Measurements from ENCODE around the gene HNRNPA1. TPM values are rescaled to one million over a fixed set of nuclear protein-coding genes. Genes with fewer than 3 reads are reported as not detected.

The HNRNPA1 gene
- total and polyA plus RNA-seq, 9 of the 15 experiments (the other 6 are each of a cell fraction or from before 2014, with no cell fraction given), result 1,166 to 2,703 (median 1,815) TPM

DNA sequence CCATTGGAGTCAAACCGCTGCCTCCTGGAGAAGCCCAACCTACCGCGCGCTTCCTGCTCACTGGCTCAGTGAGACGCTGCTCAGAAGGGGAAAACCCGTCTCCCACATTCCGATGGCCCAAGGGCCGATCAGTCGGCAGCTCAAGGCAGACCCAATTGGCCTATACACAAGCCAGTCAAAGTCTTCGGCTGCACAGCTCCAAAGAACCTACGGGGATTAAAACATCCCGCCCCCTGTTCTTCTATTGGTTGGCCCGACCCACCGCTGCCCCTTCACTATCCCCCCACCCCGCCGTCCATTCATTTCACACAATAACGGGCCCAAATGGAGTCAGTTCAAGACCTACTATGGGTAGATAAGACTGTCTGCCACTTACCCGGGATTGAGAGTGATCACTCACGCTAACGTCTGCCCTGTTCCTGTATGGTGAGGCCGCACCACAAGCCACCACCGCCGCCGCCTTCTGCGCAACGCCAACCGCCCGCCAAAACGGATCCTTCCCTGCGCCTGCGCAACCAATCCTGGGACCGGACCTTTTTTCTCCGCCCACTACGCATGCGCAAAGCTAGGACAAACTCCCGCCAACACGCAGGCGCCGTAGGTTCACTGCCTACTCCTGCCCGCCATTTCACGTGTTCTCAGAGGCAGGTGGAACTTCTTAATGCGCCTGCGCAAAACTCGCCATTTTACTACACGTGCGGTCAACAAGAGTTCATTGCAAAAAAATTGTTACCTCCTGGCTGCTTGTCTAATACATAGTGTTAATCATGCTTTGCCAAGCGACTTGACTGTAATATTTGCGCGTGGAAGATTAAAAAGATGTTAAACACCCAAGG is 676 bp upstream of the HNRNPA1 start, which contains the start of gene CBX5 (continued):
- TF ChIP-seq POLR3G (IDR thresholded peaks at IDR 0.05; ENCODE audit: extremely low read depth, insufficient read length, insufficient replicate concordance), result no peak
- TF ChIP-seq ZFP36 (IDR thresholded peaks at IDR 0.05; ENCODE audit: low read depth, low read length, partially characterized antibody), result no peak
- TF ChIP-seq MEF2D (tag; conservative IDR thresholded peaks at IDR 0.05; ENCODE audit: low read depth), result no peak
- TF ChIP-seq TRIM28 (IDR thresholded peaks at IDR 0.05), result no peak
- TF ChIP-seq, protein P1, sequence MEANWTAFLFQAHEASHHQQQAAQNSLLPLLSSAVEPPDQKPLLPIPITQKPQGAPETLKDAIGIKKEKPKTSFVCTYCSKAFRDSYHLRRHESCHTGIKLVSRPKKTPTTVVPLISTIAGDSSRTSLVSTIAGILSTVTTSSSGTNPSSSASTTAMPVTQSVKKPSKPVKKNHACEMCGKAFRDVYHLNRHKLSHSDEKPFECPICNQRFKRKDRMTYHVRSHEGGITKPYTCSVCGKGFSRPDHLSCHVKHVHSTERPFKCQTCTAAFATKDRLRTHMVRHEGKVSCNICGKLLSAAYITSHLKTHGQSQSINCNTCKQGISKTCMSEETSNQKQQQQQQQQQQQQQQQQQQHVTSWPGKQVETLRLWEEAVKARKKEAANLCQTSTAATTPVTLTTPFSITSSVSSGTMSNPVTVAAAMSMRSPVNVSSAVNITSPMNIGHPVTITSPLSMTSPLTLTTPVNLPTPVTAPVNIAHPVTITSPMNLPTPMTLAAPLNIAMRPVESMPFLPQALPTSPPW (CRISPR knock-in tag; IDR thresholded peaks at IDR 0.05), result peak; percentile 94
- TF ChIP-seq SRSF1 (IDR thresholded peaks at IDR 0.05; ENCODE audit: low read depth, low read length), result no peak
- TF ChIP-seq, protein P2, sequence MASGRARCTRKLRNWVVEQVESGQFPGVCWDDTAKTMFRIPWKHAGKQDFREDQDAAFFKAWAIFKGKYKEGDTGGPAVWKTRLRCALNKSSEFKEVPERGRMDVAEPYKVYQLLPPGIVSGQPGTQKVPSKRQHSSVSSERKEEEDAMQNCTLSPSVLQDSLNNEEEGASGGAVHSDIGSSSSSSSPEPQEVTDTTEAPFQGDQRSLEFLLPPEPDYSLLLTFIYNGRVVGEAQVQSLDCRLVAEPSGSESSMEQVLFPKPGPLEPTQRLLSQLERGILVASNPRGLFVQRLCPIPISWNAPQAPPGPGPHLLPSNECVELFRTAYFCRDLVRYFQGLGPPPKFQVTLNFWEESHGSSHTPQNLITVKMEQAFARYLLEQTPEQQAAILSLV (tag; IDR thresholded peaks at IDR 0.05), result no peak
- TF ChIP-seq, protein P3, sequence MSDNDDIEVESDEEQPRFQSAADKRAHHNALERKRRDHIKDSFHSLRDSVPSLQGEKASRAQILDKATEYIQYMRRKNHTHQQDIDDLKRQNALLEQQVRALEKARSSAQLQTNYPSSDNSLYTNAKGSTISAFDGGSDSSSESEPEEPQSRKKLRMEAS (CRISPR knock-in tag; IDR thresholded peaks at IDR 0.05), result peak; percentile 90
- TF ChIP-seq SNRNP70 (optimal IDR thresholded peaks at IDR 0.05; ENCODE audit: low read depth, low read length), result no peak
- no peak for TF ChIP-seq SMAD2 (IDR thresholded peaks at IDR 0.05; ENCODE audit: low read depth, low read length)
- TF ChIP-seq MAZ (CRISPR knock-in tag; conservative IDR thresholded peaks at IDR 0.05 in 1 of 2, IDR thresholded peaks at IDR 0.05 in 1 of 2), result peak; percentile 66 to 85; a peak in 3 of 4 replicates
- no peak for TF ChIP-seq KDM1A (IDR thresholded peaks at IDR 0.05)
- TF ChIP-seq, protein P4, sequence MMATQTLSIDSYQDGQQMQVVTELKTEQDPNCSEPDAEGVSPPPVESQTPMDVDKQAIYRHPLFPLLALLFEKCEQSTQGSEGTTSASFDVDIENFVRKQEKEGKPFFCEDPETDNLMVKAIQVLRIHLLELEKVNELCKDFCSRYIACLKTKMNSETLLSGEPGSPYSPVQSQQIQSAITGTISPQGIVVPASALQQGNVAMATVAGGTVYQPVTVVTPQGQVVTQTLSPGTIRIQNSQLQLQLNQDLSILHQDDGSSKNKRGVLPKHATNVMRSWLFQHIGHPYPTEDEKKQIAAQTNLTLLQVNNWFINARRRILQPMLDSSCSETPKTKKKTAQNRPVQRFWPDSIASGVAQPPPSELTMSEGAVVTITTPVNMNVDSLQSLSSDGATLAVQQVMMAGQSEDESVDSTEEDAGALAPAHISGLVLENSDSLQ (IDR thresholded peaks at IDR 0.05), result peak; percentile 100
- TF ChIP-seq MYC (IDR thresholded peaks at IDR 0.05; ENCODE audit: low read depth, low read length), result peak; percentile 97
- TF ChIP-seq MYC (CRISPR knock-in tag; IDR thresholded peaks at IDR 0.05; ENCODE audit: borderline replicate concordance, low read depth), result no peak
- TF ChIP-seq ZNF431 (CRISPR knock-in tag; IDR thresholded peaks at IDR 0.05), result no peak; the same call in 1 of the 2 replicates
- peak; percentile 41 for TF ChIP-seq PHF20 (IDR thresholded peaks at IDR 0.05; ENCODE audit: partially characterized antibody)
- peak; percentile 85 for TF ChIP-seq TEAD4 (IDR thresholded peaks at IDR 0.05; ENCODE audit: low read length)
- TF ChIP-seq TEAD4 (CRISPR knock-in tag; IDR thresholded peaks at IDR 0.05; ENCODE audit: borderline replicate concordance), result 0 out of 2 replicates have a peak, but pooled peaks have one; percentile 82
- no peak for TF ChIP-seq NELFE (IDR thresholded peaks at IDR 0.05; ENCODE audit: insufficient read depth, insufficient read length)
- TF ChIP-seq MIER1 (IDR thresholded peaks at IDR 0.05; ENCODE audit: low read depth), result no peak
- TF ChIP-seq, protein P5, sequence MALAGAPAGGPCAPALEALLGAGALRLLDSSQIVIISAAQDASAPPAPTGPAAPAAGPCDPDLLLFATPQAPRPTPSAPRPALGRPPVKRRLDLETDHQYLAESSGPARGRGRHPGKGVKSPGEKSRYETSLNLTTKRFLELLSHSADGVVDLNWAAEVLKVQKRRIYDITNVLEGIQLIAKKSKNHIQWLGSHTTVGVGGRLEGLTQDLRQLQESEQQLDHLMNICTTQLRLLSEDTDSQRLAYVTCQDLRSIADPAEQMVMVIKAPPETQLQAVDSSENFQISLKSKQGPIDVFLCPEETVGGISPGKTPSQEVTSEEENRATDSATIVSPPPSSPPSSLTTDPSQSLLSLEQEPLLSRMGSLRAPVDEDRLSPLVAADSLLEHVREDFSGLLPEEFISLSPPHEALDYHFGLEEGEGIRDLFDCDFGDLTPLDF (CRISPR knock-in tag; IDR thresholded peaks at IDR 0.05), result peak; percentile 99
- peak; percentile 90 for TF ChIP-seq NFYB (IDR thresholded peaks at IDR 0.05; ENCODE audit: extremely low read depth, insufficient read length)

Data from K562 (cell line).